WTC11 (cell line): ENCODE data around the gene GJD4.

ENCODE experiments used
- CREB1 ChIP-seq: sonication (generic); formaldehyde crosslinking; IDR thresholded peaks from 2 replicates; pipeline ENCODE4 v1.8.0; 2023; ENCODE audit warnings: mild to moderate bottlenecking, missing genetic modification reagents
- NFATC4 ChIP-seq: fragments of 250-450 bp; sonication (Bioruptor Pico); IDR thresholded peaks from 2 replicates; pipeline ENCODE4 v1.9.0; 2021; ENCODE audit warnings: mild to moderate bottlenecking
- SP1 ChIP-seq: sonication (generic); formaldehyde crosslinking; conservative IDR thresholded peaks from 2 replicates; pipeline ENCODE4 v1.8.1; 2022; ENCODE audit warnings: missing genetic modification reagents
- ZNF317 ChIP-seq: sonication (generic); formaldehyde crosslinking; IDR thresholded peaks from 2 replicates; pipeline ENCODE4 v1.8.1; 2023; ENCODE audit warnings: low read depth, mild to moderate bottlenecking, moderate library complexity, missing genetic modification reagents, borderline replicate concordance
- TF ChIP-seq, protein P1 (sequence below): fragments of 200-600 bp; IDR thresholded peaks from 2 replicates; pipeline ENCODE4 v1.8.0; 2022; ENCODE audit warnings: antibody characterized with exemption

DNA sequence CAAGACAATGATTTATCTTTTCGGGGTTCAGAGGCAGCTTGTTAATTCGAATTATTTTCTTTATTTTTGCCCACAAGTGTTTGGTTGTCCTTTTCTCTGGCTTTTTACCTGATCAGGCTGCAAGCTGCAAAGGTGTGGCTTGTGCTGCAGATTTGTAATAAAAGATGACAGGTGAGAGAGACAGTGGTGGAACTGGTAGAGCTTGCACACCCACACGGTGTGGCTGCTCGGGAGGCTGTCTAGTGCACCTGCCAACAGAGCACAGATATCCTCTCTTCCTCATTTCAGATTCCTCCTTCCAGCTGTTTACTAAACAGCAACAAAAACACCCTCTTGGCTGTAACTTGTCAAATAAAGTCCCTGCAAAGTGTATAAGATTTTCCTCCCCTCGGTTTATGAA lies 9.2 kb downstream of the GJD4 start:
- no peak for TF ChIP-seq CREB1 (CRISPR knock-in tag)
- no peak for TF ChIP-seq NFATC4
- no peak for TF ChIP-seq ZNF317 (CRISPR knock-in tag)
- TF ChIP-seq, protein P1, sequence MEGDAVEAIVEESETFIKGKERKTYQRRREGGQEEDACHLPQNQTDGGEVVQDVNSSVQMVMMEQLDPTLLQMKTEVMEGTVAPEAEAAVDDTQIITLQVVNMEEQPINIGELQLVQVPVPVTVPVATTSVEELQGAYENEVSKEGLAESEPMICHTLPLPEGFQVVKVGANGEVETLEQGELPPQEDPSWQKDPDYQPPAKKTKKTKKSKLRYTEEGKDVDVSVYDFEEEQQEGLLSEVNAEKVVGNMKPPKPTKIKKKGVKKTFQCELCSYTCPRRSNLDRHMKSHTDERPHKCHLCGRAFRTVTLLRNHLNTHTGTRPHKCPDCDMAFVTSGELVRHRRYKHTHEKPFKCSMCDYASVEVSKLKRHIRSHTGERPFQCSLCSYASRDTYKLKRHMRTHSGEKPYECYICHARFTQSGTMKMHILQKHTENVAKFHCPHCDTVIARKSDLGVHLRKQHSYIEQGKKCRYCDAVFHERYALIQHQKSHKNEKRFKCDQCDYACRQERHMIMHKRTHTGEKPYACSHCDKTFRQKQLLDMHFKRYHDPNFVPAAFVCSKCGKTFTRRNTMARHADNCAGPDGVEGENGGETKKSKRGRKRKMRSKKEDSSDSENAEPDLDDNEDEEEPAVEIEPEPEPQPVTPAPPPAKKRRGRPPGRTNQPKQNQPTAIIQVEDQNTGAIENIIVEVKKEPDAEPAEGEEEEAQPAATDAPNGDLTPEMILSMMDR: no peak
- TF ChIP-seq SP1: no peak
